GM18868 (cell line): ENCODE data around the gene ASPG.
"Not testable (repeated sequence)": the region's sequence is repeated elsewhere in the genome, so short reads cannot be mapped to it uniquely, and the experiment has no call there.

Source experiments
- ATAC-seq: cut with Tn5 transposase; IDR thresholded peaks from one replicate; pipeline ENCODE4 v1.9.1; 2021; ENCODE audit warnings: mild to moderate bottlenecking, moderate library complexity; ENCODE audit not compliant: unreplicated experiment

The ASPG gene

DNA sequence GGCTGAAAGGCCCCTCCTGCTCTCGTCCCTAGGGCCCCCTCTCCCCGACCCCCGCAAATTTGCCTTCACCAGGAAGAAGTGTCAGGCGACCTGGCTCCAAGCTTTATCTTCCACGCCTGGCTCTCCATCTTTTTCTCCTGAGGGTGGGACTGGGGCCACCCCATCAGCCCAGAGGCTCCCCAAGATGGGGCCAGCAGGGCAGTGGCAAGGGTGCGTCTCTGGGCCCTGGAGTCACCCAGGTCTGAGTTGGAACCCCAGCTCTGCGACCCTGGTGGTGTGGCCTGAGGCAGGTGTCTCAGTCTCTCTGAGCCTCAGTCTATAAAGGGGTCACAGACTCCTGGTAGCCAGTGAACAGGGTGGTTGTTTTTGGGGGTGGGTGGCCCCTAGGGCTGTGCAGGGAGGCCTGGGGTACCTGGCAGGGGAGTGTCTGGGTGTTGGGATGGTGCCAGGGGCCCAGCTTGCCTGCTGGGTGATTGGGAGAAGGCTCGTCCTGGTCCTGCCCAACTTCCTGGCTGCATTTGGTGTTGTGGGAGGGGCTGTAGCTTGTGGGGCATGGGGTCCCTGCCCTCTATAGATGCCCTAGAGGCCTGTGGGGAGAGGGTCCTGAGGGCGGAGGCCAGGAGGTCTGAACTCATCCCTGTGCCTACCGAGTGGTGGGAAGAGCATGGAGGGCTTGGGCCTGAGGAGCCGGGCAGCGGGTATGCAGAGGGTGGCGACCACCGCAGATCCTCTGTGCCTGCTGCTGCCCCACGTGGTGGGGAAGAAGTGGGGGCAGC is 60.5 kb downstream of the ASPG start:
- ATAC-seq: no peak

DNA sequence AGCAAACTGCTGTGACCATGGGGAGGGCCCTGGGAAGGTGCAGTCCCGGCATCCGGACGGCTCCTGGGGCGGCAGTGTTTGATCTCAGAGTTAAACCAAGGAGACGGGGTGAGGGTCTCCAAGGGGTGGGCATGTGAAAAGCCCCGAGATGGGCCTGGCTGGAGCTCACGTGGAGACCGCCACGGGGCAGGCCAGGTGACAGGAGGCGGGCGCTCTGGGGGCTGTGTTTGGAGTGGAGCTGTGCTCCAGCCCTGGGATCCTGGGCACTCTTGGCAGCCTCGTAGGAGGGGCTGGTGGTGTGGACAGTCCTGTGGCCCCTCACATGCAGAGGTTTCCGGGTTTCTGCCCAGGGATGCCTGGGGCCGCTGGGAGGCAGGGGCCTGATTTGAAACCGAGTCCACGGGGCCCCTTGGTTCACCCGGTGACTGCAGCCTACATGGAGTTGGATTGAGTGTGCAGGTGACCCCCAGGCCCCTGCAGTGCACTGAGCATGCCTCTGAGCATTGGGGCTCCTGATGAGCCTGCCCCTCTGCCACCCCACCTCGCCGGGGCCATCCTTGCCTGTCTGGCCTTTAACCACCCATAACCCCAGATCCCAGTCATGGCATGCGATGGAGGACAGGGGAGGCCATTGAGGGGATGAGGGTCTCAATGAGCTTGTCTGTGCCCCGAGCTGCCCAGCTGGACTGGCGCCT is 61.3 kb downstream of the ASPG start:
- ATAC-seq: no peak

- ATAC-seq: no peak
These were observed 62.0 kb downstream of the ASPG start for GRCh38 chr14:104147346-104148125.

- ATAC-seq: no peak
These were observed 63.2 kb downstream of the ASPG start for GRCh38 chr14:104148433-104149277.

DNA sequence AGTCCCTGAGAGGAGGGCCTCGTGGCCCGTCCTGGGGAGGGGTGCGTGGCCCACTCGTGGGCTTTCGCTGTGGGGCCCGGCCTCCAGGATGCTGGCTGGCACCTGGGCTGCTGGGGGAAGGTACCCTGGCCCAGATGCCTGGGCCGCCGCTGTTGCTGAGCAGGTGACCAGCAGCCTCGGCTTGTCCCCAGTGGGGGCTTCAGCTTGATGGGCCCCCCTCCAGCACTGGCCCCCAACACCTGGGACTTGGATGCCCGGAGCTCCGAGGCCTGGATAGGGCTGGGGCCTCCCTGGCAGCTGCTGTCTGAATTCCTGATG is 63.7 kb downstream of the ASPG start:
- no peak for ATAC-seq

- ATAC-seq: no peak
These were observed 64.2 kb downstream of the ASPG start for GRCh38 chr14:104149617-104150135.

DNA sequence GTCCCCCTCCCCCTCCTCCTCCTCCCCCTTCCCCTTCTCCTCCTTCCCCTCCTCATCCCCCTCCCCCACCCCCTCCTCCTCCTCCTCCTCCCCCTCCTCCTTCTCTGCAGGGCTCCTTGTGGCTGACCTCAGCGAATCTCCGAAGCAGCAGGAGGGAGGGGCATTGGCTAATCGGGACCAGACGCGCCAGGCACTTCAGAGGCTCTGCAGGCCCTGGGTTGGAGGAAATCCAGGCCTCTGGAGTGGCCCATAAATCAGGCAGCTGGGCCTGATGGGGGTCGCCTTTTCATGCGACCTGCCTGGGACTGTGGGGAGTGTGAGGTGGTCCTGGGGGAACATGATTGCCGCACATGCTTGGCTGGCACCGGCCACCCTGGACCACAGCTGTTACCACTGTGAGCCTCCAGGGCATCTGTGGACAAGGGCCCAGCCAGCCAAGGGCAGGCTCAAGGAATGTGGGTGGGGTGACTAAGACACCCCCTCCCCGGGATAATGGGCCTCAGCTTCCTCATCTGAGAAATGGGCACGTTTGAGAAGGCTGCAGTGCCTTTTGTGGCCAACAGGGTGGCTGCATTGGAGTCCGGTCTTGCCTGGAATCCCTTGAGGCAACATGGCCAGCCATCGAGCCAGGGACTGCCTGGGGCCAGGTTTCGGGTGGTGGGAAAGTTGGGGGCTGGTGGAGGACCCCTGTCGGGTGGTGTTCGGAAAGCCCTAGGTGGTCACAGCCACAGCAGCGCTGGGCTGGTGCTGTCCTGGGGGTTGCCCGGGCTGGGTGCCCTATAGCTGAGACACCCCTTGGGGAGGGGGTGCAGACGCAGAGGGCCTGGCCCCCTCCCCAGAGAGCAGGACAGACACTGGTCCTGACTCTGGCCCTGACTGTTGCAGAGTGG is 64.9 kb downstream of the ASPG start:
- no peak for ATAC-seq

- ATAC-seq: no peak
These were observed 65.5 kb downstream of the ASPG start for GRCh38 chr14:104151026-104151381.

- no peak for ATAC-seq
These were observed 66.2 kb downstream of the ASPG start for GRCh38 chr14:104151566-104152245.

GRCh38 chr14:104152246-104152575 is 66.7 kb downstream of the ASPG start:
- ATAC-seq: no peak

- no peak for ATAC-seq
These were observed 67.3 kb downstream of the ASPG start for GRCh38 chr14:104152686-104153393.

GRCh38 chr14:104153394-104153755 is 67.9 kb downstream of the ASPG start:
- not testable (repeated sequence) for ATAC-seq

DNA sequence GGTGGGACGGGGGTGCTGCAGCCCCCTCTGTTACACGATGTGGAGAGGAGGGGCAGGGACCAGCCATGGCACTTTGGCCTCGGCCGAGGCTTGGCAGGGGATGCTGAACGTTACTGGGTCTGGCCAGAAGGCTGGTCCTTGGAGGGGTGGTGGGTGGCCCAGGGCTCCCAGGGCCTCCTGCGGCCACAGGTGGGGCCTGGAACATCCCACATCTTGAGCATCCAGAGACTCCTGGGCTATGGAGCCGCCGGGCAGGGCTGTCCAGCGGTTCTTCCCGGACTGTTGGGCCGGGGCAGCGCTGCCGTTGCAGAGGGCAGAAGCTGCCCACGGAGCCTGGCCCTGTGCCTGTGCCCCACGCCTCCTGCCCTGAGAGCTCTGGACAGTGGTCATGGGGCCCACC is 68.7 kb downstream of the ASPG start:
- ATAC-seq: no peak

- no peak for ATAC-seq
These were observed 70.0 kb downstream of the ASPG start for GRCh38 chr14:104155513-104155912.

- no peak for ATAC-seq
These were observed 70.6 kb downstream of the ASPG start for GRCh38 chr14:104156142-104156541.

DNA sequence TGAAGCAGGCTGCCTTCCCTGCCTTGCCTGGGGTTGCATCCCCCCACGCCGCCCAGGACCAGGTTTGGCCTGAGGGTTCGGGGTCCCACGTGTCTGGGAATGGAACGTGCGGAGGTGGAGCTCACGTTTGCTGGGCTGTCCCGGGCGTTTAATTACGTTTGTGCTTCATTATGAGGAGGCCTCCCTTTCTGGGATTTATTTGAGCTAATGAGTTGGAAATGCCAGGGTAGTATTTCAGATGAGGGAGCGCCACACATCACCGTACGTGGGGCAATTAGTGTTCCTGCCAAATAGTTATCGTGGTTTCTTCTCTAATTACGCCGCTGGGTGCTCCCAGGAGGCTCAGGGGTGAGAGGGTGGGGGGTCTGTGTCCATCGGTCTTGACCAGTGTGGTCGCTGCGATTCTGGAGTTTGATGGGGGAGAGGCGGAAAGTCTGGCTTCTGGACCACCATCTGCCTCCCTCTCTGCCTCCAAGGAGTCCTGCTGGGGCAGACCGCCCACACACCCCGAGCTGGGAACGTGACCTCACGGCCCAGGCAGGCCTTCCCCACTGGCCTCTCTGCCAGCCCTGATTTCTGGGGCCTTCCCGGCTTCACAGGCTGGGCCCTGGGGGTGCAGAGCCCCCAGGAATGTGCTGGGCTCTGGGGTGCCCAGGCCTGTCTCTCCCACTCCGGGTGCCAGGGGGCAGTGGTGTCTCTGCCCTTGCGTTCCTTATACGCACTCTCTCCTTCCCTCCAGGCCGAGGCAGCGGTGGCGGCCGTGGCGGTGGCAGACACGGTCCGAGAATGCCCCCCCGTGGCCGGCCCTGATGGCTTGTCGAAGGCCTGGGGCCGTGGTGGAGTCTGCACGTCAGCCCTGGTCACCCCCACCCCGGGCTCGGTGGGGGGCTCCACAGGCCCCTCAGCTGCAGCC is 71.8 kb downstream of the ASPG start:
- no peak for ATAC-seq

DNA sequence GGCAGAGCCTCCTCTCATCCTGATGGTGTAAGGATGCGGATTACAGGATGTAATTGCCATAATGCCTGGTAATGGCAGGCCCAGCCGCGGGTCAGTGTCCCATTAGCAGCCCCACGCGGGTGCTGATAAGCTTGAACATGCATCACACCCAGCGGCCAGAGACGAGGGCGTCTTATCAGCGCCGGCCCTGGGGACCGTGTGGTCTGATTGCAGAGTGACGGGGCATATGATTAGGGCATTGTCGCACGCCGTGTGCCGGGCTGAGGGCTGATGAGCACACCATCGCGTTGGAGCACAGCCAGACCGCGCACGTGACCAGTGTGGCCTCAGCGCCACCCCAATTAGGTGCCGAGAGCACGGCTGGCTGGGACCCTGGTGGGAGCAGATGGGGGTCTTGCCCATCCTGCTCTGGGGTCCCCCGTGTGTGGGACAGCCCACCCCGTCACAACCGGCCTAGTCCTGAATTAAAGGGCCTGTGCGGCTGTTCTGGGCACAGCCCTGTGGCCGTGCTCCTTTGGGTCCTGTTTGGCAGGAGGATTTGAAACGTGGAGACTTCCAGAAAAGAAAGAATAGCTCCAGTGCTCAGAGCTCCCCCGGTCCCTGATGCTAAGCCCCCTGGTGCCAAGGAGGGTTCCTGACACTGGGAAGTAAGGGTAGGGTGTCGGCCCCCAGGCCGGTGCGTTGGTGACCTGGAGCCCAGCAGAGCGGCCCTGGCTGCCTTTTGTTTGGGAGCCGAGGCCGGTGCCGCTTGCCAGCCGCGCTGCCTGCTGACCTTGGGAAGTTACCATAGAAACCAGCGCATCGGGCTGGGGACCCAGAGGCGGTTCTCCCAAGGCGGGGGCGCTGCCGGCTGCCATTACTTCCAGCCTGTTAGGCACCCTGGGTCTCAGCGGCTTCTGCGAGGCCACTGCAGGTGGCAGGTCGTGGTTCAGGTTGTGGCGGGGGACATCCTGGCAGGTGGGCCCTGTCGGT is 73.6 kb downstream of the ASPG start:
- no peak for ATAC-seq
